ENCODE measurements around the gene PTPRM. TPM values are rescaled to one million over a fixed set of nuclear protein-coding genes. Genes with fewer than 3 reads are reported as not detected.

Gene PTPRM
- total RNA-seq, 1 donor from 2014 or later = 101 TPM

- DNase-seq (no peak), ATAC-seq (ENCODE audit: poor library complexity) (no peak)
- intact Hi-C loops (cut with DNase I) = no loop called here
Observed at GRCh38 chr18:8400193-8400752, 833.2 kb downstream of the PTPRM start.

DNA sequence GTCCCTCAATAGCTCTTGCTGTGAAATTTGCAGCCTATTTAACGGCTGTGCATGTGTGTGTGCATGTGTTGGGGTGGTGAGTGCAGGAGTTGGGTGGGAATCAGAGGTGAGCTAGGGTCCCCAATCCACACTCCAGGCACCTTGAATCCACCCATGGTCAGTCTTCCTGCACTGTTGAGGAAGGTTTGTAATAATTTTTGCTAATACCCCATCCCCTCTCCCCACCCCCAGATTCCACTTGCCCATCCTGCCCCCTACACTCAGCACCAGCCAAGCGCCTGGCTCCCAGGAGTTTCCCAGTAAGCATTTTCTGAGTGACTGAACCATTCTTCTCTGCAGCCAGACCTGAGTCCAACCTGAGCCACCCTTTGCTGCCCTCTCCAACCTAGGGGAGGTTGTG is 833.7 kb downstream of the PTPRM start:
- ATAC-seq (ENCODE audit: poor library complexity) (no peak), DNase-seq (no peak)
- intact Hi-C loops (cut with DNase I) = no loop called here

DNA sequence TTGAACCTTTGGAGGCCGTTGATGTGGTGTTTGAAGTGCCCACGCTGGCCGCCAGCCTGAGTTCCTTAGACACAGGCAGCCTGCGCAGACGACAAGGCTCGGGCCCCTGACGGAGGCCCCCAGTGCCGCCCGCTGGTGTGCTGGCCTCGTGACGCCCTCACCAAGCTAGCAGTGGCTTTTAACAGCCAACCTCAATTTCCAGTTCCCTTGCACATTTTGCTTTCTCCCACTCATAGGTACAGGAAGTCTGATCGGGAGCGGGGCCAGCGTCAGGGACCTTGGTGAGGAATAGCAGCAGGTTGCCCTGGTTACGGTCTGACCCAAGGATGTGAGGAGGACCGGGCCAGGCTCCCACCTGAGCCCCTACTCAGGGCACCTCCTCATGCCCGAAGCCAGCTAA is 834.5 kb downstream of the PTPRM start:
- DNase-seq (no peak), ATAC-seq (ENCODE audit: poor library complexity) (no peak)
- intact Hi-C loops (cut with DNase I) = no loop called here

GRCh38 chr18:8402237-8402636 is 835.1 kb downstream of the PTPRM start:
- ATAC-seq (ENCODE audit: poor library complexity) = no peak
- intact Hi-C loops (cut with DNase I) = no loop called here
- DNase-seq = no peak

DNA sequence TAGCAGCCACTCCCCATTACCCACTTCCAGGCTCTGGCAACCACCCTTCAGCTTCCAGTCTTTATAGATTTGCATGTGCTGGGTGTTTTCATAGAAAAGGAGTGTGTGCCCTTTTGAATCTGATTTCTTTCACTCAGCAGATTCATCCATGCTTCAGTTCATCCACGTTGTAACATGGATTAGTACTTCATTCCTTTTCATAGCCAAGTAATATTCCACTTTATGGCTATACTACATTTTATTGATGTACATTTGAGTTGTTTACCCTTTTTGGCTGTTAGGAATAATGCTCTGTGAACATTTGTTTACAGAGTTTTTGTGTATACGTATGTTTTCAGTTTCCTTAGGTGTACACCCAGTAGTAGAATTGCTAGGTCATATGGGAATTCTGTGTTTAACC is 836.6 kb downstream of the PTPRM start:
- DNase-seq (no peak), ATAC-seq (ENCODE audit: poor library complexity) (no peak)
- intact Hi-C loops (cut with DNase I) = no loop called here

- no peak for ATAC-seq (ENCODE audit: poor library complexity)
- no peak for DNase-seq
- intact Hi-C loops (cut with DNase I) = no loop called here
Observed at GRCh38 chr18:8406186-8406867, 839.2 kb downstream of the PTPRM start.

DNA sequence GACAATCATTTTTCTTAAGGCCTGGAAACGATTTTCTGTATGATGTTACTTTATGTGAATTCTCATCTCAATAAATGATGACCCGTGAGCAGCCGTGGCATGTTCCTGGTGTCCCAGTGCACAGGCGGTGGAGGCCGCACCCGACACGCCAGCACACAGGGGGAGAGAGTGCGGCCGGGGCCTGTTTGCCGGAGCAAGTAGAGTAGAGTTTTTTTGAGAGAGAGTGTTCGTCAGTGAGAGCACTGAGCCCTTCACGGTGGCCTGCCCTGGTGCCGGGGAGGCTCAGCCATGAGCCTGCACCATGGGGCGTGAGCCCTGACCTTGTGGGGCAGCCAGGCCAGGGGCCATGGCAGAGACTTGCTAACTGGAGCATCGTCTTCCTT is 839.7 kb downstream of the PTPRM start:
- DNase-seq (no peak), ATAC-seq (ENCODE audit: poor library complexity) (no peak)
- intact Hi-C loops (cut with DNase I) = no loop called here

DNA sequence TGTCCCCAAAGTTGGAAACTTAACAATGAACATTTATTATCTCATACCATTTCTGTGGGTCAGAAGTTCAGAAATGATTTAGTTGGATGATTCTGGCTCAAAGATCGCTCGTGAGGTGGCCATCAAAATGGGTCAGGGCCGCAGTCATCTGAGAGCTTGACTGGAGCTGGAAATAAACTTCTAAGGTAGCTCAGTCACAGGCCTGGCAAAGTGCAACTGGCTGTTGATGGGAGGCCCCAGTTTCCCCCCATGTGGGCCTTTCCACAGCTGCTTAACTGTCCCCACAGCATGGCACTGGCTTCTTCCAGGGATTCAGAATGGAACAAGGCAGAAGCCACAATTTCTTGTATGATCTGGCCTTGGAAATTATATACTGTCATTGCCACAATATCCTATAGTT is 842.0 kb downstream of the PTPRM start:
- no peak for ATAC-seq (ENCODE audit: poor library complexity)
- intact Hi-C loops (cut with DNase I) = no loop called here
- DNase-seq = no peak

GRCh38 chr18:8411492-8411891 is 844.4 kb downstream of the PTPRM start:
- ATAC-seq (ENCODE audit: poor library complexity) (no peak), DNase-seq (no peak)
- intact Hi-C loops (cut with DNase I) = no loop called here

DNA sequence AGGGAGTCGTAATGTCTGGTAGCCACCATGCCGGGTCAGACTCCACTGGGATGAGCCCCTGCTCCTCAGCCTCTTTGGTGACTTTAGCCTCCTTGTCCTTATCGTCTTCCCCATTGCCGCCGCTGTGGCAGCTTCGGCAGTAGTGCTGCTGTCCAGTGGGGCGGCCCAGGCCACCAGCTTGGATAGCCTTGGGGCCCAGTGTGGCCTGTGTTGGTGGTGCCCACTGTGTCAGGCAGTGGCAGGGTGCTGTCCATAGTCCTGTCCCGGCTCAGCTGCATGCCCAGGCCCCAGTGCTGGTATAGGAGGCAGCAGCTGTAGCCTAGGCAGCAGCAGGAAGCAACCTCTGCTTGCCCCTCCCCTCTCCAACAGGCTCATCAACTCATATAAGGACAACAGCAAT is 845.0 kb downstream of the PTPRM start:
- intact Hi-C loops (cut with DNase I) = no loop called here
- ATAC-seq (ENCODE audit: poor library complexity) (no peak), DNase-seq (no peak)

DNA sequence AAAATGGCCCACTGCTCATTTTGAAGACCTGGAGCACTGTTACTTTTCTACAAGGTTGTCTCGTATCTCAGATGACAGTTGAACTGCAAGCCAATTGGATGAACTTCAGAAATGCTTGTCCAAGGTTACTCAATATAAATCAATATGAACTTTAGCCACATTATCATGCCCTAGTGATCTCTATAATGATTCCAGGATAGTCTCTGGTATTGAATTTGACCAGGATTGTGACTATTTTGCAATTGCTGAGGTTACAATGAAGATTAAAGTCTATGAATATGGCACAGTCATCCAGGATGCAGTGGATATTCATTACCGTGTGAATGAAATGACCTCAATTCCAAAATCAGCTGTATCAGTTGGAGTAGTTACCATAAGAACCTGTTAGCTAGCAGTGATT is 846.1 kb downstream of the PTPRM start:
- no peak for ATAC-seq (ENCODE audit: poor library complexity)
- intact Hi-C loops (cut with DNase I) = no loop called here
- DNase-seq = no peak

GRCh38 chr18:8413751-8414150 is 846.6 kb downstream of the PTPRM start:
- DNase-seq (no peak), ATAC-seq (ENCODE audit: poor library complexity) (no peak)
- intact Hi-C loops (cut with DNase I) = no loop called here

- DNase-seq = no peak
- intact Hi-C loops (cut with DNase I) = no loop called here
- ATAC-seq (ENCODE audit: poor library complexity) = no peak
Observed at GRCh38 chr18:8416212-8417019, 849.3 kb downstream of the PTPRM start.

DNA sequence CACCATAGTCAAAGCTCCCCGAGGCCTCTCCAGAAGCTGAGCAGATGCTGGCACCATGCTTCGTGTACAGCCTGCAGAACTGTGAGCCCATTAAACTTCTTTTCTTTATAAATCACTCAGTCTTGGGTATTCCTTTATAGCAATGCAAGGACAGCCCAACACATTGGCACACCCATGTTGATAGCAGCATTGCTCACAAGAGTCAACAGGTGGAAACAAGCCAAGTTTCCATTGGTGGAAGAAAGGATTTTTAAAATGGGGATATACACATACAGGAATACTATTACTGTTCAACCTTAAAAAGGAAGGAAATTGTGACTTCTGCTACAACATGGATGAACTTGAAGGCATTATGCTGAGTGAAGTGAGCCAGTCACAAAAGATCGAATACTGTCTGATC is 855.3 kb downstream of the PTPRM start:
- intact Hi-C loops (cut with DNase I) = no loop called here
- ATAC-seq (ENCODE audit: poor library complexity) (no peak), DNase-seq (no peak)

- intact Hi-C loops (cut with DNase I) = no loop called here
- DNase-seq = no peak
- ATAC-seq (ENCODE audit: poor library complexity) = no peak
Observed at GRCh38 chr18:8423051-8423557, 856.0 kb downstream of the PTPRM start.

- ATAC-seq (ENCODE audit: poor library complexity) = no peak
- DNase-seq = no peak
- intact Hi-C loops (cut with DNase I) = no loop called here
Observed at GRCh38 chr18:8424481-8424880, 857.4 kb downstream of the PTPRM start.

DNA sequence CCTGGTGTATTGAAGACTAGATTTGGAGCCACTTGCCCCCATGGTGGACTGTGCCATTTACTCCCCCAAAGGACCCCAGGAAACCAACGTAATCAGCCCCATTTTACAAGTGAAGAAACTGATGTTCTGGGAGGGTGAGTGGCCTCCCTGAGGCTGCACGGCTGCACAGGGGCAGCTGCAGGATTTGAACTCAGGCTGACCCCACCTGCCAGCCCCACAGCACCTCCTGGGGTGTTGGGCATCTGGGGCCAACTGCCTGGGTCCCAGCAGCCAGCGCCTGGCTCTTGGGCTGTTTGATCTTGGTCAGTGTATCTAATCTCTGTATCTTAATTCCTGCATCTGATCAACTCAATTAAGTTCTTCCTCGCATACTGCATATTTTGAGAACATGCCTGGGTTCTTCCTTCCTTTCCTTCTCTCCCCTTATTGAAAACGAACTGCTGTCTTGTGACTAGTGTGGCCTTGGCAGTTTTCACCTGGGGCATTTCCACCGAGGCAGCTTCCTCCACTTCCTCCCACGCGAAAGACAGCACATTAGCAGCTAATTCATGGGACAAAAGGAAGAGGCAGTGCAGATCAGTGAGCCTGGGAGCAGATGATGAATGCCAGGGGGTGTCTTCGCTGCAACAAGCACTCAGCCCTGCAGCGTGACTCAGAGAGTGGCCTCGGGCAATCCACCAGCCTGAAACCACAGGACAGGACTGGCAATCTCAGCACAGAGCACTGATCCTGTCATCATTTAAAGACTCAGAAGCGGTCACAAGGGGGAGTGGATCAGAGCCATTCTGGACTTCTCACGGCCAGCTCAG is 858.0 kb downstream of the PTPRM start:
- no peak for DNase-seq
- no peak for ATAC-seq (ENCODE audit: poor library complexity)
- intact Hi-C loops (cut with DNase I) = no loop called here

GRCh38 chr18:8426401-8426800 is 859.3 kb downstream of the PTPRM start:
- DNase-seq (no peak), ATAC-seq (ENCODE audit: poor library complexity) (no peak)
- intact Hi-C loops (cut with DNase I) = no loop called here

- no peak for ATAC-seq (ENCODE audit: poor library complexity)
- intact Hi-C loops (cut with DNase I) = no loop called here
- no peak for DNase-seq
Observed at GRCh38 chr18:8427339-8427738, 860.2 kb downstream of the PTPRM start.

Data from Right ventricle myocardium superior (tissue), 1 donor.